AG04449 (cell line): Measurements from ENCODE around the gene CTDP1.

Source experiments
- CTCF ChIA-PET: fragments of 350-600 bp; formaldehyde crosslinking; extraction: SDS; loops from one replicate; lab custom pipeline; 2021; ENCODE audit warnings: antibody characterized with exemption; lab: Yijun Ruan, JAX
- POLR2A ChIA-PET: fragments of 400-600, 350-600 bp; formaldehyde crosslinking; extraction: SDS; loops from one replicate; lab custom pipeline; 2020; ENCODE audit warnings: antibody characterized with exemption, inconsistent platforms; lab: Yijun Ruan, JAX
- DNase-seq: peaks from one replicate; pipeline ENCODE4 v3.0.0-alpha.2; 2010; ENCODE audit warnings: low read depth, low spot score
- H3K4me3 ChIP-seq: 2 replicates; pipeline ENCODE4 v1.5.1; 2011; ENCODE audit warnings: low read depth, mild to moderate bottlenecking, control low read depth, low read length
- TF ChIP-seq, protein P1 (sequence below): IDR thresholded peaks from one replicate; pipeline ENCODE4 v1.5.1; 2011; ENCODE audit warnings: mild to moderate bottlenecking, moderate library complexity, low read length, control low read depth, inconsistent platforms; ENCODE audit not compliant: insufficient read depth; ENCODE audit errors: missing control alignments

CTDP1 gene

DNA sequence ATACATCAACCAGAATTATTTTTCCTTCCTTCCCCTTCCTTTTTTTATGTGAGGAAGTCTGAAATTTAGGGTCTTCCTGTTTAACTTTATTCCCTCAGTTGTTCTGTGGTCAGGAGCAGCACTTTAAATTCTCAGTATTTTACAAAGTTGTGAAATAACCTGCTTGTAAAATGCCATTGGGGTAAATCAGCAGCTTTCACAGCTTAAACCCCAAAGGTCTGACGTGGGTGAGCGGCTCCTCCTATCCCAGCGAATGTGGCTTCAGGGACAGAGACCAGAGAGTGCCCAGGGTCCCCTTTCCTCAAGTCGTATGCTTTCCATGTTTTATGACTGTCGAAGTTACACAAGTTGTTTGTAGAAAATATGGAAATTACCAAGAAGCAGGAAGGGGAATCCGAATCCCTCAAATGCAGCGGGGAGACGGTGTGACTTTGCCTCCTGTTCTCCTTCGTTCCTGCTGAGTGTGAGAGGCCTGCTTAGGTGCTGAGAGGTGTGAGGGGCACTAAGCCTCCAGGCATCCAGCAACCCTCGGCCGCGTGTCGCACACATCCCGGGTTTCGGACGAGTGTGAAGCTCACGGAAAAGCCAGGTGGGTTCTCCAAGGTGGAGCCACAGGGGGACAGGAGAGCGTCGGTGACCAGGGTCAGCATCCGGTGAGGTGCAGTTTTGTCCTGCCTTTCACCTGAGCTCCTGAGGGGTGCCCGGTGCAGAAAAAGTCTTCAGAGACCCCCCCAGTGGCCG is 107.4 kb downstream of the CTDP1 start:
- POLR2A ChIA-PET: no interaction called here
- DNase-seq: peak; percentile 14
- CTCF ChIA-PET: no interaction called here
- H3K4me3 ChIP-seq: no peak overlapping the region
- TF ChIP-seq, protein P1, sequence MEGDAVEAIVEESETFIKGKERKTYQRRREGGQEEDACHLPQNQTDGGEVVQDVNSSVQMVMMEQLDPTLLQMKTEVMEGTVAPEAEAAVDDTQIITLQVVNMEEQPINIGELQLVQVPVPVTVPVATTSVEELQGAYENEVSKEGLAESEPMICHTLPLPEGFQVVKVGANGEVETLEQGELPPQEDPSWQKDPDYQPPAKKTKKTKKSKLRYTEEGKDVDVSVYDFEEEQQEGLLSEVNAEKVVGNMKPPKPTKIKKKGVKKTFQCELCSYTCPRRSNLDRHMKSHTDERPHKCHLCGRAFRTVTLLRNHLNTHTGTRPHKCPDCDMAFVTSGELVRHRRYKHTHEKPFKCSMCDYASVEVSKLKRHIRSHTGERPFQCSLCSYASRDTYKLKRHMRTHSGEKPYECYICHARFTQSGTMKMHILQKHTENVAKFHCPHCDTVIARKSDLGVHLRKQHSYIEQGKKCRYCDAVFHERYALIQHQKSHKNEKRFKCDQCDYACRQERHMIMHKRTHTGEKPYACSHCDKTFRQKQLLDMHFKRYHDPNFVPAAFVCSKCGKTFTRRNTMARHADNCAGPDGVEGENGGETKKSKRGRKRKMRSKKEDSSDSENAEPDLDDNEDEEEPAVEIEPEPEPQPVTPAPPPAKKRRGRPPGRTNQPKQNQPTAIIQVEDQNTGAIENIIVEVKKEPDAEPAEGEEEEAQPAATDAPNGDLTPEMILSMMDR: no peak

DNA sequence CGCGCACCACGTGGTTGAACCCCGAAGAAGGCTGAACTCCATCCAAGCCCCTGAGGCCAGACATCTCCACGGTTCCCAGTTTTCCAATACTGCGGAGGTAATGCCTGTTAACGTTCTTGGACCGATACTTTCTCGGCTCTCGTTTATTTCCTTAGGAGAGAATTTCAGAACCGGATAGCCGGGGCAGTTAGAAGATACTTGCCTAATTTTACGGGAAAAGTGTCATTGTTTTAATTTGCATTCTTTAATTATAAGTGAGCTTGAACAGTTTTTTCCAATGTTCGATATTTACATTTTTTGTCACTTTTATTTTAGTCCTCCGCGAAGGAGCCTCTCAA is 107.9 kb downstream of the CTDP1 start:
- POLR2A ChIA-PET: no interaction called here

DNA sequence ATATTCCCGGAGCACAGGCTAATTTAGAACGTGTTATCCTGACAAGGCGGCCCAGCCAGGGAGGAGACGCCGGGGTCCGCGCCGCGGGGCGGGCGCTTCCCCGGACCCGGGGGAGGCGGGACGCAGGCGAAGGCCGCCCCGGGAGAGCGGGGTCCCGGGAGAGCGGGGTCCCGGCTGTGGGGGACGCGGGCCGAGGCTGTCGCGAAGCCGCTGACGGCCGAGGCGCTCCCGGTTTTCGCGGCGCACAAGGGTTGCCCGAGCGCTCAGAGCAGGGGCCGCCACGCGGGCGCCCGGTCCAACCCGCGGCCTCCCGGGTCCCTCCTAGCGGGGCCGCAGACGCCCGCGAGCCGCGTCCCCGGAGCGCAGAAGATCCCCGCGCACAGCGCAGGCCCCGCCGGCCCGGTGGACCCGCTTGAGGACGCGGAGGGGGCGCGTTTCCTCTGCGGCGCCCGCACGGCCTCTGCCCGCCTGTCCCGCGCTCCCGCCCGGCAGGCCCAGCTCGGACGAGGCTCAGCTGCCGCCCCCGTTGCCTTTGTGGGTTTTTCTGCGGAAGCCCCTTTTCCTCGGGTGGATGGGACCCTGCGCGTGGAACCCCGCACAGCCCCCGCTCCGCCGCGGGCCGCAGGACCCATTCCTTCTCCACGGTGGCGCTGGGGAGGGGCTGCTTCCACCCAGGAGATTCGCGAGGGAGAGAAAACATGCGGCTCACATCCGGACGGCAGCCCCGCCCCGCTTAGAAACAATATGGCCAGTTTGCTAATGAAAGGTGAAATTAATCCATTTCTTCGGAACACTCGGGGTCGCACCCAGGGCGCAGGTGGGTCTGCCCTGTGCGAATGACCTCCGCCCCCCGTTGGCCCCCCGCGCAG is 108.5 kb downstream of the CTDP1 start:
- TF ChIP-seq, protein P1: peak; percentile 4
- no peak for DNase-seq
- ChIA-PET CTCF (no interaction called here), POLR2A (no interaction called here)
- H3K4me3 ChIP-seq: peak overlapping the region; percentile 33

More for the DNA sequence above, 107.9 kb downstream of the CTDP1 start:
- H3K4me3 ChIP-seq: no peak overlapping the region
- no peak for DNase-seq
- CTCF ChIA-PET: no interaction called here
- TF ChIP-seq, protein P1: no peak

DNA sequence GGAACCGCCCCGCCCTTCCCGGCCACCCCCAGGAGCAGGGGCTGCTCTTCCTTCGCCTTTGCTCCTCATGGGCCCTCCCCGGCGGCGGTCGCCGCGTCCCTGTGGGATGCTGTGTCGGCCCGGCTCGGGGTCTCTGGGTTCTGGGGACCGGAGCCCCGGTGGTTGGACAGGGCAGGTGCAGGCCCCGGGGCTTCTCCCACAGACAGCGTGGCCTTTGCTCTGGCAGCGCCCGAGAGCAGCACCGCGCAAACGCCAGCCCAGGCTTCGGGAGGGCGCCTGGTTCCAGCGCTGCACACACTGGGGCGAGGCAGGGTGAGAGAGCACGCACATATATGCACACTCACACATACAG is 109.1 kb downstream of the CTDP1 start:
- TF ChIP-seq, protein P1: no peak
- ChIA-PET CTCF (no interaction called here), POLR2A (no interaction called here)
- DNase-seq: no peak
- H3K4me3 ChIP-seq: no peak overlapping the region

DNA sequence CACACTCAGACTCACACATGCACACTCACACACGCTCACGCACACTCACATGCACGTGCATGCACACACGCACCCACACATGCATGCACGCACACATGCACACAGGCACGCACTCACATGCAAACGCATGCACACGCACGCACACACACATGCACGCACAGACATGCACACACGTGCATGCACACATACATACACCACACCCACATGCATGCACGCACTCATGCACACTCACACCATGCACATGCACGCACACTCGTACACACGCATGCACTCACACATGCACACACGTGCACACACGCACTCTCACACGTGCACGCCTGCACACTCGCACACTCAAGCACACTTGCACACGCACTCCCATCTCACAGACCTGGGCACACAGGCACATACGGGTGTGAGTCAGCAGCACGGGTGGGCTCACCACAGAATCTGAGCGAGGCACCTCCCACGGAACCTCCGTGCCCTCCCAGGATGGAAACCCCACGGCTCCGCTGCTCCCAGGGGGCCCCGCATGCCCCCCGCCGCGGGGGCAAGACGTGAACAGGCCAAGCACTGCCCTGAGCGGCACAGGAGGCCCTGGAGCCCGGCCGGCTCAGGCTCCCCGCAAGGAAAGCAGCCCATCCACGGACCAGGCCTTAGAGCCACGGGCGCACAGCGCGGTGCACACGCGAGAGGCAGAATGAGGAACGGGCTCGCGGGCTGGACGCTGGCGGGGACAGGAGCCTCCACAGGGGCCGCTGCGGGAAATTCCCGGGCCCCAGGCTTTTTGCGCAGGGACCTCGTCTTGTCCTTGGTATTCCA is 109.7 kb downstream of the CTDP1 start:
- DNase-seq: no peak
- ChIA-PET POLR2A (no interaction called here), CTCF (no interaction called here)
- H3K4me3 ChIP-seq: no peak overlapping the region
- TF ChIP-seq, protein P1: no peak
